OCI-LY1 (cell line): Measurements from ENCODE around the gene FOXD4.
"Not testable (repeated sequence)": the region's sequence is repeated elsewhere in the genome, so short reads cannot be mapped to it uniquely, and the experiment has no call there.

Source experiments
- EZH2 ChIP-seq: fragments of 200-600 bp; sonication (generic), shearing (Covaris generic); IDR thresholded peaks from 2 replicates; pipeline ENCODE4 v1.8.0; 2017; ENCODE audit warnings: borderline replicate concordance, mixed run types, mild to moderate bottlenecking, antibody characterized with exemption, low read length, moderate library complexity, mixed read lengths
- TF ChIP-seq, protein P1 (sequence below): fragments of 200-600 bp; sonication (generic), shearing (Covaris generic); IDR thresholded peaks from 2 replicates; pipeline ENCODE4 v1.5.1; 2017; ENCODE audit warnings: mild to moderate bottlenecking, antibody characterized with exemption, low read length, moderate library complexity, mixed read lengths

DNA sequence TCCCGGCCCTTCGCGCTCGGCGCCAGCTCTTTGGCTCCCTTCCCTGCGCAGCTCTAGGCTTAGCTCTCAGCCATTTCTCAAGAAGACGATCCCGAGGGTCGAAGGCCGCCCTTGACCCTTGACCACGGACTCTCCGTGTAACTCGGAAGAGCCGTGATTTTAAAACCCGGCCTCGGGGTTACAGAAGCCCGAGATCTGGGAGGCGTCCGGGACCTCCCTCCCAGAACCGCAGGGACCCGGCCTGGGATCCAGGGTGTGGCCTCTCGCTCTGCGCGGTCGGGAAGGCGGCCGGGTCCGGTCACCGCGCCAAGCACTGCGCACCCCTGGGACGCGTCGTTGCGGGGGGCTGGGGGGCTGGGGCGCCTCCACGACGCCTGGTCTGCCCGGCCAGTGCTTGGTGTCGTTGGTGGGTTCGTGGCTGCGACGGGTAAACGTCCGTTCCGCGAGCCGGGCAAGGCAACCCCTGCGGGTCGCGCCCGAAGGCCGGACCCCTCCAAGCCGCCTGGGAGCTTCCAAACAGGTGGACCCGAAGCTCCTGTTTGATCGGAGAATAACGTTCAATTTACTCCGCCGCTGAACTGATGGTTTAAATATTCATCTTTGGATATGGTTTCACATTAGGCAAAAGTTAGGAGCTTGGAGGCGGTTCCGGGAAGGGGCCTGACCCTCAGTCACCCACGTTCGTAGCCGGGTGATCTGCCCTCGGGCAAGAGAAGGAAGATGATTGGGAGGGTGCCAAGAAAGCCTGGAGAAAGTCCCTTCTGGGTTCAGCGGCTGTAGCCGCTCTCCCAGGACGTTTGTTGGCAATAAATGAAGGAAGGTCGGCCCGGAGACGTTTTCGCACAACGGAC is 3.7 kb downstream of the FOXD4 start:
- TF ChIP-seq, protein P1, sequence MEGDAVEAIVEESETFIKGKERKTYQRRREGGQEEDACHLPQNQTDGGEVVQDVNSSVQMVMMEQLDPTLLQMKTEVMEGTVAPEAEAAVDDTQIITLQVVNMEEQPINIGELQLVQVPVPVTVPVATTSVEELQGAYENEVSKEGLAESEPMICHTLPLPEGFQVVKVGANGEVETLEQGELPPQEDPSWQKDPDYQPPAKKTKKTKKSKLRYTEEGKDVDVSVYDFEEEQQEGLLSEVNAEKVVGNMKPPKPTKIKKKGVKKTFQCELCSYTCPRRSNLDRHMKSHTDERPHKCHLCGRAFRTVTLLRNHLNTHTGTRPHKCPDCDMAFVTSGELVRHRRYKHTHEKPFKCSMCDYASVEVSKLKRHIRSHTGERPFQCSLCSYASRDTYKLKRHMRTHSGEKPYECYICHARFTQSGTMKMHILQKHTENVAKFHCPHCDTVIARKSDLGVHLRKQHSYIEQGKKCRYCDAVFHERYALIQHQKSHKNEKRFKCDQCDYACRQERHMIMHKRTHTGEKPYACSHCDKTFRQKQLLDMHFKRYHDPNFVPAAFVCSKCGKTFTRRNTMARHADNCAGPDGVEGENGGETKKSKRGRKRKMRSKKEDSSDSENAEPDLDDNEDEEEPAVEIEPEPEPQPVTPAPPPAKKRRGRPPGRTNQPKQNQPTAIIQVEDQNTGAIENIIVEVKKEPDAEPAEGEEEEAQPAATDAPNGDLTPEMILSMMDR = not testable (repeated sequence)
- not testable (repeated sequence) for TF ChIP-seq EZH2
